ENCODE data around the gene HLF. TPM values are rescaled to one million over a fixed set of nuclear protein-coding genes. Genes with fewer than 3 reads are reported as not detected.

The HLF gene
- total RNA-seq, 1 experiment from 2014 or later: 1.5 TPM

- BruUV-seq (replicated peaks): no TSS peak
- ChIA-PET CTCF (no interaction called here), POLR2A (no interaction called here), RAD21 (ENCODE audit: low non-redundant PET in 1 of 2, low total read pairs in 2 of 2, uncharacterized antibody in 2 of 2, unreplicated experiment in 2 of 2) (no interaction called here)
- Histone ChIP-seq H3K27me3 (ENCODE audit: insufficient read depth, low read length) (no peaks in the 10 kb centered on the region), H3K9ac (ENCODE audit: low read length) (no peak overlapping the region), H3K4me1 (ENCODE audit: control insufficient read depth in 1 of 2, insufficient read depth in 2 of 2, low read length in 2 of 2) (peaks cover 4 to 10% of the 10 kb centered on the region in 2 experiments; a peak in 3 of 4 replicates), H3K36me3 (ENCODE audit: control insufficient read depth in 1 of 2, insufficient read depth in 2 of 2, low read length in 2 of 2) (no peaks in the 10 kb centered on the region), H4K20me1 (ENCODE audit: insufficient read depth) (no peaks in the 10 kb centered on the region), H2AFZ (ENCODE audit: low read depth, low read length, poor library complexity, severe bottlenecking) (no peak overlapping the region), H3K79me2 (ENCODE audit: insufficient read depth, low read length) (no peaks in the 10 kb centered on the region), H3K9me3 (ENCODE audit: control insufficient read depth in 1 of 2, insufficient read depth in 1 of 2, low read depth in 1 of 2, low read length in 2 of 2) (no peaks in the 10 kb centered on the region), H3K4me2 (ENCODE audit: low read length) (no peak overlapping the region), H3K4me3 (replicated peaks in 1 of 2; ENCODE audit: low read depth in 1 of 2, low read length in 2 of 2) (no peak overlapping the region), H3K9me2 (ENCODE audit: insufficient read depth) (no peaks in the 10 kb centered on the region), H3K27ac (ENCODE audit: low read depth, low read length) (no peak overlapping the region)
- DNase-seq (ENCODE audit: low read depth, low spot score): no peak
- intact Hi-C loops (cut with micrococcal nuclease): no loop called here
- ATAC-seq: no peak
- TF ChIP-seq EZH2 (IDR thresholded peaks at IDR 0.05) (no peak), ELF1 (IDR thresholded peaks at IDR 0.05; ENCODE audit: borderline replicate concordance, low read depth) (no peak), CEBPB (IDR thresholded peaks at IDR 0.05; ENCODE audit: low read depth) (no peak), POLR2A (IDR thresholded peaks at IDR 0.05; ENCODE audit: borderline replicate concordance, extremely low read depth, insufficient read depth, insufficient read length) (no peak), CBX3 (IDR thresholded peaks at IDR 0.05; ENCODE audit: low read depth) (no peak), REST (IDR thresholded peaks at IDR 0.05; ENCODE audit: low read depth) (no peak), ZNF274 (IDR thresholded peaks at IDR 0.05; ENCODE audit: low read depth, low read length) (no peak)
Measured at GRCh38 chr17:55268649-55269480, 4.1 kb downstream of the HLF start.

Measured in HCT116 (cell line).